GM21576 (cell line): ENCODE measurements around the gene ENOPH1.
A peak's percentile ranks its signal among the peaks of the same experiment; 100 is the strongest.
"Not testable (repeated sequence)": the region's sequence is repeated elsewhere in the genome, so short reads cannot be mapped to it uniquely, and the experiment has no call there.

Experiments used
- ATAC-seq: cut with Tn5 transposase; IDR thresholded peaks from one replicate; pipeline ENCODE4 v1.9.1; 2021; ENCODE audit warnings: mild to moderate bottlenecking, moderate library complexity; ENCODE audit not compliant: unreplicated experiment

The ENOPH1 gene

GRCh38 chr4:82430193-82430963 is at the start of gene ENOPH1, which contains the start of gene HNRNPDL:
Gene ENOPH1 (plus strand): TSS chr4:82430590. CDS start chr4:82430830, 240 bp downstream.
Gene HNRNPDL (minus strand): TSS chr4:82430462. CDS start chr4:82429690, 772 bp downstream.
- ATAC-seq: peak; percentile 76

- no peak for ATAC-seq
Observed at GRCh38 chr4:82380831-82381230, 49.6 kb upstream of the ENOPH1 start.

GRCh38 chr4:82381235-82381634 is 49.2 kb upstream of the ENOPH1 start:
- ATAC-seq: no peak

GRCh38 chr4:82381661-82382296 is 48.6 kb upstream of the ENOPH1 start:
- ATAC-seq: no peak

DNA sequence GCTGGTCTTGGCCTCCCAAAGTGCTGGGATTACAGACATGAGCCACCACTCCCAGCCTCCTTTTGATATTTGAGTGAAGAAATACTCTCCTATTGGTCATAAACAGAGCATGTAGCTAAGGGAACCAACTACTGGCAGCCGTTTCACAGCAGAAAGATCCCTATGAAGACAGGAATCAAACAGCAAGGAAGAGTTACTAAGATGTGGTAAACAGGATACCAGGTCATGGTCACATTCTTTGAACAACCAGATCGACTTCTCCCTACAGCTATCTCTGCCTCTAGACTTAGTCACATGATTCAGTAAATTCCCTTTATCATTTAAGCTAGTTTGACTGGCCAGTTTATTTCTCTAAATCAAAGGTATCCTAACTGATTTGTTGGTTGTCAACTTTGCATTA is 47.6 kb upstream of the ENOPH1 start:
- no peak for ATAC-seq

DNA sequence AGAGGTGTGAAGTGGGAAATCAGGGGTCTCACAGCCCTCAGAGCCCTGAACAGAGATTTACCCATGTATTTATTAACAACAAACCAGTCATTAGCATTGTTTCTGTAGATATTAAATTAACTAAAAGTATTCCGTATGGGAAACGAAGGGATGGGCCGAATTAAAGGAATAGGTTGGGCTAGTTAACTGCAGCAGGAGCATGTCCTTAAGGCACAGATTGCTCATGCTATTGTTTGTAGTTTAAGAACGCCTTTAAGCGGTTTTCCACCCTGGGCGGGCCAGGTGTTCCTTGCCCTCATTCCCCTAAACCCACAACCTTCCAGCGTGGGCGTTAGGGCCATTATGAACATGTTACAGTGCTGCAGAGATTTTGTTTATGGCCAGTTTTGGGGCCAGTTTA is 44.1 kb upstream of the ENOPH1 start:
- not testable (repeated sequence) for ATAC-seq

- no peak for ATAC-seq
Observed at GRCh38 chr4:82388405-82388804, 42.0 kb upstream of the ENOPH1 start.

DNA sequence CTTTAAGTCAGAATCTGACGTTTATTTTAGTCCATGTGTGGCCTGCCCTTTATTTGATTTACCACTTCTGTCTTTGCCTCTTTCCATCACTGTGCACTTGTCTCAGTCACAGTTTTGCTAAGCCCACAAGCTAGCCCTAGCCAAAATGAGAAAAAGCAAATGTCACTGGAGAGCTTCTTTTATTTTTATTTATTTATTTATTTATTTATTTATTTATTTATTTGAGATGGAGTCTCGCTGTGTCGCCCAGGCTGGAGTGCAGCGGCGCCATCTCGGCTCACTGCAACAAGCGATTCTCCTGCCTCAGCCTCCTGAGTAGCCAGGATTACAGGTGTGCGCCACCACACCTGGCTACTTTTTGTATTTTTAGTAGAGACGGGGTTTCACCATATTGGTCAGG is 40.3 kb upstream of the ENOPH1 start:
- ATAC-seq: not testable (repeated sequence)

GRCh38 chr4:82394896-82395295 is 35.5 kb upstream of the ENOPH1 start:
- ATAC-seq: no peak

GRCh38 chr4:82397527-82397926 is 32.9 kb upstream of the ENOPH1 start:
- no peak for ATAC-seq

DNA sequence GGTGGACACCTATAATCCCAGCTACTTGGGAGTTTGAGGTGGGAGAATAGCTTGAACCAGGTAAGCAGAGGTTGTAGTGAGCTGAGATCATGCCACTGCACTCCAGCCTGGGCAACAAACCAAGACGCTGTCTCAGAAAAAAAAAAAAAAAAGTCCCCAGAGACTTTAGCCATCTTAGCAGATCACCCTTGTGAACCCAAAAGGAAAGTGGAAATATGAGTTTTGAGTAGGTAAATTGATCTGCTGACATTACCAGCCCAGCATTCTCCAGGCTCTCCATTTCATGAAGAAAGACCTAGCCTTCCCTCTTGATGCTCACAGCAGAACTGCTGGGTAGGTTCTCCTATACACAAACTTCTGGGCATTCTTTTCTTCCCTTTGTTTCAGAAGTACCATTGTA is 32.1 kb upstream of the ENOPH1 start:
- no peak for ATAC-seq

DNA sequence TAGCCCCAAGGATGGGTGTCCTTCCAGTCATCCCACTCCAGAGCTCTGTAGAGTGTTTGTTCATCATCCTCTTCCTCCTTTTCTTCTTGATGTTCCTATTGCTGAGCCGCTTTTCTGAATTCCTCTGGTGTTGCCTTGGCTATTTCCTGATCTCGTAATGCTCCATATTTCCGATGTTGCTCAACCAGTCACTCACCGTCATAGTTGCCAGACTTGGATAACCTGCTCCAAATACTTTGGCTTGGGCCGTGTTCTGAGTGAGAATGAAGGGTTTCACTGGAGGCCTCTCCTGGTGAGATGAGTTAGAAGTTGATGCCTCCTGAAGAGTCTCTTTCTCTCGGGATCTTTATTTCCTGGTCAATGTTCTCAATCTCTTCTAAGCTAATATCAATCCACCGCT is 28.8 kb upstream of the ENOPH1 start:
- ATAC-seq: no peak

- ATAC-seq: no peak
Observed at GRCh38 chr4:82402196-82402775, 28.1 kb upstream of the ENOPH1 start.

- ATAC-seq: no peak
Observed at GRCh38 chr4:82403725-82404124, 26.7 kb upstream of the ENOPH1 start.

- ATAC-seq: not testable (repeated sequence)
Observed at GRCh38 chr4:82415061-82415460, 15.3 kb upstream of the ENOPH1 start.

- no peak for ATAC-seq
Observed at GRCh38 chr4:82415922-82416365, 14.4 kb upstream of the ENOPH1 start.

- no peak for ATAC-seq
Observed at GRCh38 chr4:82419451-82419850, 10.9 kb upstream of the ENOPH1 start.

DNA sequence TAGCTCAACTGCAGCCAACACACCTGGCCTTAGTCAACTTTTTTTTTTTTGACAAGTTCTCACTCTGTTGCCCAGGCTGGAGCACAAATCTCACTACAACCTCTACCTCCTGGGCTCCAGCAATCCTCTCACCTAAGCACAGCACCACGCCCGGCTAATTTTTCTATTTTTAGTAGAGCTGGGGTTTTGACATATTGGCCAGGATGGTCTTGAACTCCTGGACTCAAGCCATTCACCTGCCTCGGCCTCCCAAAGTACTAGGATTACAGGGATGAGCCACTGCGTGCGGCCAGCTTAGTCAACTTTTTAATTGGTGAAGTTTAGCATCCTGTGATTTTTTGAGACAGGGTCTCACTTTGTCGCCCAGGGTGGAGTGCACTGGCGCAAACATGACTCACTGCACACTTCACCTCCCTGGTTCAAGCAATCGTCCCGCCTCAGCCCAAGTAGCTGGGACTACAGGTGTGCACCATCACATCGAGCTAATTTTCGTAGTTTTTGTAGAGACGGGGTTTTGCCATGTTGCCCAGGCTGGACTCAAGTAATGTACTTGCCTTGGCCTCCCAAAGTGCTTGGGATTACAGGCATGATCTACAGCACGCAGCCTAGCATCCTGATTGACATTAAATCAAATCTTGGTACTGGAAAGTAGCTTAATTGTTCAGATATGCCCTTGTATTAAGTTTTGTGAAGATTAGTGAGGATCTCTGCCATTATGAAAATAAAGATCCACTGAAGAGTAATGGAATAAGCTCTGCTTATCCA is 8.4 kb upstream of the ENOPH1 start:
- no peak for ATAC-seq

DNA sequence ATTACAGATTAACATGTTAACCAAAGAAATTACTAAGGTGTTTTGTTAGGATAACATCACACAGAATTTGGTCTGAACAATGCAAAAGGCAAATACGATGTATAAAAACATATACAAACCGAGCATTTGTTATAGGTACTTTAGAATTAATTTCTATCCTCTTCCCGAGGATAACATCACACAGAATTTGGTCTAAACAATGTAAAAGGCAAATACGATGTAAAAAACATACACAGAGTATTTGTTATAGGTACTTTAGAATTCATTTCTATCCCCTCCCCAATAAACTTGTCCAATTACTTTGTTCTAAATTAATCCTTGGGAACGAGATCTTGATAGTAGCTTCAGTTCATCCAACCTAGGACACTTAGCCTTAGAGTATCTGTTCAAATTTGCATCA is 7.8 kb upstream of the ENOPH1 start:
- ATAC-seq: no peak

- ATAC-seq: no peak
Observed at GRCh38 chr4:82423245-82424054, 6.9 kb upstream of the ENOPH1 start.
